Measurements from ENCODE around the gene SPOCD1. TPM values are rescaled to one million over a fixed set of nuclear protein-coding genes. Genes with fewer than 3 reads are reported as not detected.
A peak's percentile ranks its signal among the peaks of the same experiment; 100 is the strongest.

SPOCD1 gene
- total RNA-seq: under 1 TPM; 0.21 to 0.30 TPM

GRCh38 chr1:31815752-31816500 lies at the start of gene SPOCD1:
Gene SPOCD1, minus strand, starts transcription at chr1:31816022. Its CDS starts 689 bp downstream, at chr1:31815333.
- no peaks in the 10 kb centered on the region for H3K9me3 Mint-ChIP-seq
- H3K27ac Mint-ChIP-seq: no peak within 1 kb of the TSS
- H3K36me3 Mint-ChIP-seq (ENCODE audit: low read depth): no peaks in the 10 kb centered on the region
- no peak within 1 kb of the TSS for H3K4me3 Mint-ChIP-seq
- CTCF ChIA-PET: interaction anchor here (0.5 to 5.4 kb wide), 24 partner anchors 10 to 338 kb away, joined by 3 to 65 read pairs (median 4); partner anchors contain the start of genes PTP4A2 and TMEM39B
- intact Hi-C loops (cut with micrococcal nuclease): loop anchor here (1.0 to 5.0 kb wide), 5 partner anchors 73 to 596 kb away; no protein-coding TSS in a partner anchor
- peaks cover 10% of the 10 kb centered on the region for H3K4me1 Mint-ChIP-seq (ENCODE audit: low read depth)
- DNase-seq: peak; percentile 95
- no peaks in the 10 kb centered on the region for H3K27me3 Mint-ChIP-seq (ENCODE audit: low read depth)

- intact Hi-C loops (cut with micrococcal nuclease): no loop called here
- H3K9me3 Mint-ChIP-seq: no peaks in the 10 kb centered on the region
- DNase-seq: no peak
- H3K4me3 Mint-ChIP-seq: no peak overlapping the region
- no peaks in the 10 kb centered on the region for H3K27me3 Mint-ChIP-seq (ENCODE audit: low read depth)
- H3K27ac Mint-ChIP-seq: no peak overlapping the region
- peaks cover 5% of the 10 kb centered on the region for H3K4me1 Mint-ChIP-seq (ENCODE audit: low read depth)
- CTCF ChIA-PET: interaction anchor here (0.6 kb wide), 1 partner anchor 41 kb away, joined by 4 read pairs; no protein-coding TSS in a partner anchor
- H3K36me3 Mint-ChIP-seq (ENCODE audit: low read depth): no peaks in the 10 kb centered on the region
These were observed 46.2 kb upstream of the SPOCD1 start for GRCh38 chr1:31862071-31862470.

GRCh38 chr1:31861346-31861745 lies 45.5 kb upstream of the SPOCD1 start:
- H3K9me3 Mint-ChIP-seq: no peaks in the 10 kb centered on the region
- H3K4me3 Mint-ChIP-seq: no peak overlapping the region
- no peaks in the 10 kb centered on the region for H3K4me1 Mint-ChIP-seq (ENCODE audit: low read depth)
- intact Hi-C loops (cut with micrococcal nuclease): no loop called here
- DNase-seq: no peak
- H3K36me3 Mint-ChIP-seq (ENCODE audit: low read depth): no peaks in the 10 kb centered on the region
- H3K27ac Mint-ChIP-seq: no peak overlapping the region
- CTCF ChIA-PET: interaction anchor here (1.0 kb wide), 1 partner anchor 106 kb away, joined by 4 read pairs; no protein-coding TSS in a partner anchor
- no peaks in the 10 kb centered on the region for H3K27me3 Mint-ChIP-seq (ENCODE audit: low read depth)

DNA sequence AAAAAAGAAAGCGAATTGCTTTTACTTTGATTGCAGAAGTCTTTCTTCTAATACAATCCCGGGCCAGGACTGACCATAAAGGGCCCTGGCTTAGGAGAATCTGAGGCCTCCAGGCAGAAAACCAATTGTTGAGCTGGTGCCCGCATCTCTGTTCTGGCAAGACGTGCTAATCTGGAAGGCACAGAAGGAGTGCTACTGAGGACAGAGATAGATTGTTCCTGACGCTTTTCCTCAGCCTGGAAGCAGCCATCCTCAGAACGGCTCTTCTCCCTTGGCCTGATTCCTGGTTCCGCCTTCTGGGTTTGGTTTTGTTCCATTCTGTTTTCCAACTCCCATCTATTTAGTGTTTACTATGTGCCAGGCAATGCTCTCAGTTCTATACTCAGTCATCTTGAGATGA lies 44.8 kb upstream of the SPOCD1 start:
- CTCF ChIA-PET: interaction anchor here (1.0 kb wide), 1 partner anchor 107 kb away, joined by 4 read pairs; no protein-coding TSS in a partner anchor
- H3K36me3 Mint-ChIP-seq (ENCODE audit: low read depth): no peaks in the 10 kb centered on the region
- H3K4me1 Mint-ChIP-seq (ENCODE audit: low read depth): no peaks in the 10 kb centered on the region
- intact Hi-C loops (cut with micrococcal nuclease): no loop called here
- H3K9me3 Mint-ChIP-seq: no peaks in the 10 kb centered on the region
- H3K4me3 Mint-ChIP-seq: no peak overlapping the region
- no peaks in the 10 kb centered on the region for H3K27me3 Mint-ChIP-seq (ENCODE audit: low read depth)
- no peak overlapping the region for H3K27ac Mint-ChIP-seq
- DNase-seq: no peak

- Mint-ChIP-seq H3K27me3 (ENCODE audit: low read depth) (no peaks in the 10 kb centered on the region), H3K4me1 (ENCODE audit: low read depth) (no peaks in the 10 kb centered on the region), H3K4me3 (no peak overlapping the region), H3K27ac (no peak overlapping the region), H3K36me3 (ENCODE audit: low read depth) (no peaks in the 10 kb centered on the region), H3K9me3 (no peaks in the 10 kb centered on the region)
- no peak for DNase-seq
- CTCF ChIA-PET: no interaction called here
- intact Hi-C loops (cut with micrococcal nuclease): no loop called here
These were observed 43.9 kb upstream of the SPOCD1 start for GRCh38 chr1:31859719-31860118.

GRCh38 chr1:31859044-31859443 lies 43.2 kb upstream of the SPOCD1 start:
- Mint-ChIP-seq H3K27me3 (ENCODE audit: low read depth) (no peaks in the 10 kb centered on the region), H3K9me3 (no peaks in the 10 kb centered on the region), H3K4me3 (no peak overlapping the region), H3K36me3 (ENCODE audit: low read depth) (no peaks in the 10 kb centered on the region), H3K27ac (no peak overlapping the region), H3K4me1 (ENCODE audit: low read depth) (no peaks in the 10 kb centered on the region)
- no peak for DNase-seq
- intact Hi-C loops (cut with micrococcal nuclease): no loop called here
- CTCF ChIA-PET: interaction anchor here (1.6 kb wide), 1 partner anchor 105 kb away, joined by 3 read pairs; no protein-coding TSS in a partner anchor

DNA sequence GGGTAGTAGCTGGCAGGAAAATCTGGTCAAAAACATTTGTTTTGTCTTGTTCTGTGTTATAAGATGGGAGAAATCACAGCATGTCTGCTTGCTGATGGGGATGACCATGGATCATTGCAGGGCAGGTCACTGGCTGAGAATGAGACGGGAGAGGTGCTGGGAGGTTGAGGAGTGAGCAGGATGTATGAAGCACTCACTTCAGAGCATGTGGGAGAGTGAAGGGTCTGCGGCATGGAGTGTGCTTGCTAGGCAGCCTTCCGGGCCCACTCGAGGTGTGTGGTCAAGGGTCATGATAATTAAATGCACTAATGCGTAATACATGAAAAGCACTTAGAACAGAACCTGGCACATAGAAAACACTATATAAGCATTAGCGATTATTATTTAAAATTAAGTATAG lies 42.0 kb upstream of the SPOCD1 start:
- no peaks in the 10 kb centered on the region for H3K36me3 Mint-ChIP-seq (ENCODE audit: low read depth)
- H3K27me3 Mint-ChIP-seq (ENCODE audit: low read depth): no peaks in the 10 kb centered on the region

DNA sequence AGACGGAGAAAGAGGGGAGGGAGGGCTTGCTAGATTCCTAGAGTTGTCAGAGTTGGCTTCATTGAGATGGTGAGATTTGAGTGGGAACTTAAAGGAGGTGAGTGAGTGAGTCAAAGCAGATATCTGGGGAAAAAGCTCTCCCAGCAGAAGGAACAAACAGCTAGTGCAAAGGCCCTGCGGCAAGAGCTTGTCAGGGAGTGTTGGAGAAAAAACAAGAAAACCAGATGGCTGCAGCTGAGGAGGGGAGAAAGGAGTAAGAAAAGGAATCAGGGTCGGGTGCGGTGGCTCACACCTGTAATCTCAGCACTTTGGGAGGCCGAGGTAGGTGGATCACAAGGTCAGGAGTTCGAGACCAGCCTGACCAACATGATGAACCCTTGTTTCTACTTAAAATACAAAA lies 40.3 kb upstream of the SPOCD1 start:
- no peak for DNase-seq
- Mint-ChIP-seq H3K4me3 (no peak overlapping the region), H3K9me3 (no peaks in the 10 kb centered on the region), H3K27ac (no peak overlapping the region), H3K4me1 (ENCODE audit: low read depth) (peaks cover 2% of the 10 kb centered on the region), H3K27me3 (ENCODE audit: low read depth) (no peaks in the 10 kb centered on the region), H3K36me3 (ENCODE audit: low read depth) (no peaks in the 10 kb centered on the region)
- CTCF ChIA-PET: interaction anchor here (0.9 kb wide), 1 partner anchor 42 kb away, joined by 3 read pairs; no protein-coding TSS in a partner anchor
- intact Hi-C loops (cut with micrococcal nuclease): no loop called here

More for the DNA sequence above, 42.0 kb upstream of the SPOCD1 start:
- no peak for DNase-seq
- Mint-ChIP-seq H3K9me3 (no peaks in the 10 kb centered on the region), H3K4me3 (no peak overlapping the region), H3K27ac (no peak overlapping the region), H3K4me1 (ENCODE audit: low read depth) (peaks cover 2% of the 10 kb centered on the region)
- CTCF ChIA-PET: interaction anchor here (1.6 kb wide), 1 partner anchor 106 kb away, joined by 3 read pairs; no protein-coding TSS in a partner anchor
- intact Hi-C loops (cut with micrococcal nuclease): no loop called here

GRCh38 chr1:31855038-31855845 lies 39.4 kb upstream of the SPOCD1 start:
- Mint-ChIP-seq H3K4me3 (no peak overlapping the region), H3K27me3 (ENCODE audit: low read depth) (no peaks in the 10 kb centered on the region), H3K9me3 (no peaks in the 10 kb centered on the region), H3K36me3 (ENCODE audit: low read depth) (no peaks in the 10 kb centered on the region), H3K27ac (no peak overlapping the region), H3K4me1 (ENCODE audit: low read depth) (peaks cover 5% of the 10 kb centered on the region)
- CTCF ChIA-PET: interaction anchor here (0.9 kb wide), 1 partner anchor 41 kb away, joined by 3 read pairs; no protein-coding TSS in a partner anchor
- intact Hi-C loops (cut with micrococcal nuclease): no loop called here
- peak; percentile 31 for DNase-seq

DNA sequence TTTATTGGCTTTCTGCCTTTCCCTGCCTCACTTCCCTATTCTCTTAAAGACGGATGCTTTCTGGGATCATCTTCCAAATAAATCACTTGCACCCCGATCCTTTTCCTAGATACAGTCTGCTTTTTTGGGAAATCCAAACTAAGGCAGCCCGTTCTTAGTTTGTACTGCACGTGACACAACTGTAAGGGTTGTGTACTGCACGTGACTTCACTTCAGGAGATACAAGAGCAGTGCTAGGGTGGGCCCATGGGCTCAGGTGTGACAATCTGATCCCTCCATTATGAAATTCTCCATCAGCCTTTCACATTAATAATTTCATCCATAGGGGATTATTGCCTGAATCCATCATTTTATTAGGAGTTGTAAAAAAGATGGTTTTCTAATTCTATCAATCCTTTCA lies 33.8 kb upstream of the SPOCD1 start:
- peaks cover 56% of the 10 kb centered on the region for H3K4me1 Mint-ChIP-seq (ENCODE audit: low read depth)
- no peak for DNase-seq
- no peaks in the 10 kb centered on the region for H3K27me3 Mint-ChIP-seq (ENCODE audit: low read depth)
- no peak overlapping the region for H3K27ac Mint-ChIP-seq
- no peaks in the 10 kb centered on the region for H3K9me3 Mint-ChIP-seq
- H3K4me3 Mint-ChIP-seq: no peak overlapping the region
- CTCF ChIA-PET: no interaction called here
- H3K36me3 Mint-ChIP-seq (ENCODE audit: low read depth): no peaks in the 10 kb centered on the region
- intact Hi-C loops (cut with micrococcal nuclease): loop anchor here (2.0 kb wide), 1 partner anchor 41 kb away; no protein-coding TSS in a partner anchor

DNA sequence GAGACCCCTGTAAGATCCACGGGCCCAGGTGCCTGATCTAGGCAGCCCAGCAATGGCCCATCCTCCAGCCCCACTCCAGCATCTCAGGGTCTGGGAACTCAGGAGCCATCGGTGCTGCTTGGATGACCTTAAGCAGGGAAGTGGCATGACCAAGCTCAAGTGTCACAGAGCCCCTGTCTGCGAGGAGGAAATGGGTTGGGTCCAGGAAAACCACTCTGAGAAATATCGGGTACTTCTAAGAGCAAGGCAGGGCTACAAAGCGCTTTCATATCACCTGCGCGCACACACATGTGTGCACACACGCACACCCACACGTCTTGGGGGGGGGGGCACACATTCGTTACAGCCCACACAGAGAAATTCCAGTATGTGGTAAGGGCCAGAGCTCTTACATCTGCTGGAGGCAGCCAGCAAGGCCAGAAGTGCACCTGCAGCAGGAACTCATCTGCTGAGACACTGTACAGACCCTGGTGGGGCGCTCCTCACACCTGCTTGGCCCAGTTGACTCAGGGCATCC lies 32.6 kb upstream of the SPOCD1 start:
- peak; percentile 61 for DNase-seq
- intact Hi-C loops (cut with micrococcal nuclease): loop anchor here (2.0 kb wide), 1 partner anchor 42 kb away; no protein-coding TSS in a partner anchor
- CTCF ChIA-PET: interaction anchor here (1.0 to 1.2 kb wide), 2 partner anchors 32 to 116 kb away, joined by 3 to 5 read pairs; no protein-coding TSS in a partner anchor
- no peaks in the 10 kb centered on the region for H3K9me3 Mint-ChIP-seq
- no peaks in the 10 kb centered on the region for H3K36me3 Mint-ChIP-seq (ENCODE audit: low read depth)
- no peak overlapping the region for H3K27ac Mint-ChIP-seq
- H3K4me1 Mint-ChIP-seq (ENCODE audit: low read depth): peaks cover 57% of the 10 kb centered on the region
- no peak overlapping the region for H3K4me3 Mint-ChIP-seq
- no peaks in the 10 kb centered on the region for H3K27me3 Mint-ChIP-seq (ENCODE audit: low read depth)

- Mint-ChIP-seq H3K4me1 (ENCODE audit: low read depth) (peaks cover 62% of the 10 kb centered on the region), H3K27ac (no peak overlapping the region), H3K9me3 (no peaks in the 10 kb centered on the region), H3K36me3 (ENCODE audit: low read depth) (no peaks in the 10 kb centered on the region), H3K27me3 (ENCODE audit: low read depth) (no peaks in the 10 kb centered on the region), H3K4me3 (no peak overlapping the region)
- intact Hi-C loops (cut with micrococcal nuclease): no loop called here
- no peak for DNase-seq
- CTCF ChIA-PET: no interaction called here
These were observed 30.7 kb upstream of the SPOCD1 start for GRCh38 chr1:31846484-31846883.
